Measurements from ENCODE around the gene TSC22D4. TPM values are rescaled to one million over a fixed set of nuclear protein-coding genes. Genes with fewer than 3 reads are reported as not detected.

Gene TSC22D4
- polyA plus RNA-seq, 3 donors, result 23.8 to 91.5 (median 26.3) TPM

- no peak overlapping the region for H3K4me3 Mint-ChIP-seq
- peaks cover 0 to 4% (median 0%) of the 10 kb centered on the region in 7 donors for H3K9me3 Mint-ChIP-seq
- H3K27me3 Mint-ChIP-seq (ENCODE audit: low read depth in 3 of 3), result peaks cover 0 to 5% (median 4%) of the 10 kb centered on the region in 3 donors
- no peak for TF ChIP-seq CTCF (IDR thresholded peaks at IDR 0.05)
- 86% methylated on average over 1 of the region's 2 CpGs for WGBS (ENCODE audit: insufficient coverage)
- no peak for DNase-seq
- H3K9me3 ChIP-seq (replicated peaks in 1 of 2; ENCODE audit: control insufficient read depth in 1 of 2, insufficient read depth in 1 of 2, low read length in 2 of 2), result no peaks in the 10 kb centered on the region
- no peaks in the 10 kb centered on the region for H3K27me3 ChIP-seq (ENCODE audit: control insufficient read depth in 2 of 2, insufficient read depth in 2 of 2, low read length in 2 of 2)
- no peaks in the 10 kb centered on the region for H3K36me3 Mint-ChIP-seq
- H3K27ac Mint-ChIP-seq, result no peak overlapping the region
- peaks cover 8 to 11% of the 10 kb centered on the region in 2 donors for H3K4me1 ChIP-seq (ENCODE audit: control insufficient read depth in 1 of 2, insufficient read depth in 2 of 2, low read length in 2 of 2)
- H3K36me3 ChIP-seq (replicated peaks in 1 of 2; ENCODE audit: control insufficient read depth in 1 of 2, insufficient read depth in 2 of 2, low read length in 2 of 2), result no peaks in the 10 kb centered on the region
- H4K20me1 ChIP-seq (ENCODE audit: insufficient read depth, low read length), result no peaks in the 10 kb centered on the region
- H3K27ac ChIP-seq (ENCODE audit: low read depth in 1 of 2, low read length in 2 of 2), result no peak overlapping the region
- intact Hi-C loops (cut with micrococcal nuclease), result no loop called here
- H3K4me1 Mint-ChIP-seq, result peaks cover 12% of the 10 kb centered on the region
- H3K79me2 ChIP-seq (ENCODE audit: insufficient read depth, low read length), result no peaks in the 10 kb centered on the region
- H3K9ac ChIP-seq (ENCODE audit: insufficient read depth, low read length, poor library complexity, severe bottlenecking), result no peak overlapping the region
- H2AFZ ChIP-seq (ENCODE audit: insufficient read depth, low read depth, low read length, poor library complexity, severe bottlenecking), result no peak overlapping the region
- no peak overlapping the region for H3K4me2 ChIP-seq (replicated peaks; ENCODE audit: extremely low read depth, low read length, poor library complexity, severe bottlenecking)
- H3K4me3 ChIP-seq (replicated peaks in 1 of 3; ENCODE audit: low read depth in 2 of 3, low read length in 3 of 3), result no peak overlapping the region
These were observed 38.3 kb upstream of the TSC22D4 start for GRCh38 chr7:100517305-100517704.

GRCh38 chr7:100516135-100516812 is 37.3 kb upstream of the TSC22D4 start:
- Histone ChIP-seq H3K27me3 (ENCODE audit: control insufficient read depth in 2 of 2, insufficient read depth in 2 of 2, low read length in 2 of 2) (no peaks in the 10 kb centered on the region), H3K9ac (ENCODE audit: insufficient read depth, low read length, poor library complexity, severe bottlenecking) (no peak overlapping the region), H4K20me1 (ENCODE audit: insufficient read depth, low read length) (no peaks in the 10 kb centered on the region), H3K4me1 (ENCODE audit: control insufficient read depth in 1 of 2, insufficient read depth in 2 of 2, low read length in 2 of 2) (peaks cover 3 to 4% of the 10 kb centered on the region in 2 donors), H3K79me2 (ENCODE audit: insufficient read depth, low read length) (no peaks in the 10 kb centered on the region), H3K4me3 (replicated peaks in 1 of 3; ENCODE audit: low read depth in 2 of 3, low read length in 3 of 3) (no peak overlapping the region), H3K4me2 (replicated peaks; ENCODE audit: extremely low read depth, low read length, poor library complexity, severe bottlenecking) (no peak overlapping the region), H3K27ac (ENCODE audit: low read depth in 1 of 2, low read length in 2 of 2) (no peak overlapping the region), H2AFZ (ENCODE audit: insufficient read depth, low read depth, low read length, poor library complexity, severe bottlenecking) (no peak overlapping the region), H3K9me3 (replicated peaks in 1 of 2; ENCODE audit: control insufficient read depth in 1 of 2, insufficient read depth in 1 of 2, low read length in 2 of 2) (no peaks in the 10 kb centered on the region), H3K36me3 (replicated peaks in 1 of 2; ENCODE audit: control insufficient read depth in 1 of 2, insufficient read depth in 2 of 2, low read length in 2 of 2) (no peaks in the 10 kb centered on the region)
- Mint-ChIP-seq H3K4me3 (no peak overlapping the region), H3K9me3 (peaks cover 0 to 4% (median 0%) of the 10 kb centered on the region in 7 donors), H3K4me1 (peaks cover 8% of the 10 kb centered on the region), H3K27ac (no peak overlapping the region), H3K27me3 (ENCODE audit: low read depth in 3 of 3) (peaks cover 0 to 4% (median 3%) of the 10 kb centered on the region in 3 donors), H3K36me3 (no peaks in the 10 kb centered on the region)
- intact Hi-C loops (cut with micrococcal nuclease), result no loop called here
- TF ChIP-seq CTCF (IDR thresholded peaks at IDR 0.05), result no peak
- 80% methylated on average over 1 of the region's 4 CpGs for WGBS (ENCODE audit: insufficient coverage)
- DNase-seq, result no peak

Data from CD14-positive monocyte (primary cell).